Stromal cell of bone marrow (primary cell): ENCODE measurements around the gene MRPL14.

Experiments used
- DNase-seq: peaks from one replicate; pipeline ENCODE4 v3.0.0-alpha.2; 2012; ENCODE audit warnings: low read depth

MRPL14 gene

DNA sequence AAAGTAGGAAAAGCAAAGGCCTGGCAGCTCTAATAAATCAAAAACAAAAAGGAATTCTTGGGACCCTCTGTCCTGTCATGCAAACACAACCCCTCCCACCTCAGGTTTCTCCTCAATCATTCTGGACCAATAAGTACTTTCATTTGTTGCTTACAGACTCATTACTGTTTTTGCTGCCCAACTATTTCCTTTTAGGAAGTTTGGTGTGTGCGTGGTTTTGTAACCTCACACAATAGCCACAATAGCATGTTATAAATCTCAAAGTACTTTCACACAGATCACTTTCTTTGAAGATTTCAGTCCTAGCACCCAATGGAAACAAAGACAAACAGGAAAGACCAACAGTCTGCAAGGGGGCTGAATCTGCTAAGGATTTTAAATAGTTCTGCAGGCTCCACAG, 4.5 kb downstream of the MRPL14 start:
- no peak for DNase-seq

DNA sequence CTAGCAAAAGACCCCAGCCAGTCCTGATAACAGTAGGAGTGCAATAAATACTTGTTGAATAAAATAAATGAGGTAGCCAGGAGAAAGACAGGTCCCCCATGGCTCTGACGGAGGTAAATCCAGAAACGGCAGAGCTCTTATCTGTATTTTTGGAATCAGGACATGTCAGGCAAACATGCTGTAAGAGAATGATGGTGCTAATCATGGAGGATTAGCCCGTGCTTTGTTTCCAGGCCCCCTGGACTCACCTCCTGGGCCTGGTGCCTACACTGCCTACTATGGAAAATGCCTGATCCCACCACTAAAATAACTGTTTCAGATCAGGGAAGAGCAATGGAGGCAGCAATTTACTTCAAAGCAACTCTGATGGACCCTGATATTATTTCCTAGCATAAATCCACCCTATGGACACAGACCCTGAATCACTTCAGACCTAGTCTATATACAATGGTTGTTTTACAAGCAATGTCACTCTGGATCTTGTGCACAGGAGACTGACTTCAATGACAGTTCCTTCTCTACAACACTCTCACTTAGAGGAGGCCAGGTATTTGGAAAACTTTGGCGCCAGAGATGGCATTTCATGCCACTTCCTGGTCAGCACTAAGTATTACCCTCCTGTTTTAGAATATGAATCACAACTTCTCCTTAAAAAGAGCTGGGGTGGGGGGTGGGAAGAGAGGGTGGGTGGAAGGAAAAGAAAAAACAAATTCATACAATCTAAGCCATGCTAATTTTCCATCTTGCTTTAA, 6.4 kb downstream of the MRPL14 start:
- DNase-seq: no peak

DNA sequence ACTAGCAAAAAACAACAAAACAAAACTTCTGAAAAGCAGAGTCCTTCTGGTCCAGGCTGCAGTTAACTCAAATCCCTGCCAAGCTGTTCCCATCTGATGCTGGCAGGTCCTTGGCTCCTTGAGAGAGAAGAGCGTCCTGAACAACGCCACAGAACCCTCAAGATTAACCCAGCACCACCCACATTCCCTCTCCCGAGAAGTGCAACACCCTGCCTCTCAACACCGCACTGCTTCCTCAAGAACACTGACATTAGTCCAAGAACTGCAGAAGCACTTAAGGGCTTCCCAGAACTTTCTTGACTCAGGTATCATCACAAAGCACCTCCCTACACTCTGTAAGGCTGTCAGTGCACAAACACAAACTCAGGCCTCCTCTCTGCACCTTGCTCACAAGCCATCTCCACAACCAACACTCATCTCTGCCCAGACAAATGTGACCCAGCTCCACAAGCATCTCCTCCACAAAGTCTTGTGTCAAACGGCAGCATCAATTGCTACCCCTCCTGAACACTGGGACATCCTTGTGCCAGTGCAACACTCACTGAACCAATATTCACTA, 7.5 kb downstream of the MRPL14 start:
- no peak for DNase-seq

DNA sequence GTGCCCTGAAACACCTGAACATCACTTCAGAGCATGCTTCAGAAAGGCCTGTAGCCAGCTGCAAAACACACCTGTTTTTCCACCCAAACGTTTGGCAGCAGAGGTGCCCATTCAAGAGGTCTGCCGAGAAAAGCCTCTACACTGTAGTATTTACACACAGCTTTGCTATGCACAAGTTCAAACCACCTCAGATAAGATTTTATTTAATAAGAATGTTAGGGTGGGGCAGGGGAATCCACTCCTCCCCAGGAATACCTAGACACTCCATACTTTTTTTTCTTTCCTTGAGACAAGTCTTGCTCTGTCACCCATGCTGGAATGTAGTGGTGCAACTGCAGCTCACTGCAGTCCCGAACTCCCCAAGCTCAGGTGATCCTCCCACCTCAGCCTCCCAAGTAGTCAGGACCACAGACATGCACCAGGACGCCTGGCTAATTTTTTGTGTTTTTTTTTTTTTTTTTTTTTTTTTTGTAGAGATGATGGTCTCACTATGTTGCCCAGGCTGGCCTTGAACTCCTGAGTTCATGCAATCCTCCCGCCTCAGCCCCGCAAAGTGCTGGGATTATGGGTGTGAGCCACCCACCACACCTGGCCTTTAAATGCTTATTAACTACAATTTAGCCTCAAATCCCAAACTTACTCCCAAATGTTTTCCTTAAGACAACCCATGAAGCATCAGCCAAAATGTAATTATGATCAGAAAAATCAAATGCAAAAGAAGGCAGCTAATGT, 9.7 kb downstream of the MRPL14 start:
- no peak for DNase-seq

DNA sequence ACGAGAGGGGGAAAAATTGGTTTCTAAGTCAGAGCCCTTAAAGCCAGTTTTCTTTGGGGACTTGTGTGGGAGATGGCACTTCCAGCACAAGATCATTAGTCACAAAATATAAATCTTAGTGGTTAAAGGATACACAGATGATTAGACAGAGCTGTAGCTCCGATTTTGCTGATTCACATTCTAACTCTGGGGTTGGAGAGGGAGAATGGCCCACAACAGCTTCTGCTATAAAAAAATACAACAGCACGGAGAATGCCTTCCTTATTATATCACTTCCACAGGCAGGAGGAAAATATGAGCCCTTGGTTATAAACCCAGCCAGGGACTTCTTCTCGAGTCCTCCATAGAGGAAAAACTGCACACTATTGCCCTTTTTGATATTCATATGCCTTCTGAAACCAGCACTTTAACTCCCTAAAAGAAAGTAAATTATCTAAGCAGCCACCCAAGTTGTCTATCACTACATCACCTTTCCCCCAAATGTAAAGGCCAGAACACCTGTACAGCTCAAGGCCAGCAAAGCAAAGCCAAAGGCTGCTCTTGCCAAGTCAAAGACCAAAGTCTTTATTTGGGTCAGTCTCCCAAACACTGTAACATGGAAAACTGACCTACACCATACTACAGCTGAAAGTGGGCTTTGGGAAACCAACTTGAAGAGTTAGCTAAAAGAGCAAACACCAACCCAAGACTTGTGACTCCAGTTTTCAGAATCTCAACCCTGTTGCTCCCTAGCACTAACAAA, 10.4 kb downstream of the MRPL14 start:
- peak; percentile 93 for DNase-seq

DNA sequence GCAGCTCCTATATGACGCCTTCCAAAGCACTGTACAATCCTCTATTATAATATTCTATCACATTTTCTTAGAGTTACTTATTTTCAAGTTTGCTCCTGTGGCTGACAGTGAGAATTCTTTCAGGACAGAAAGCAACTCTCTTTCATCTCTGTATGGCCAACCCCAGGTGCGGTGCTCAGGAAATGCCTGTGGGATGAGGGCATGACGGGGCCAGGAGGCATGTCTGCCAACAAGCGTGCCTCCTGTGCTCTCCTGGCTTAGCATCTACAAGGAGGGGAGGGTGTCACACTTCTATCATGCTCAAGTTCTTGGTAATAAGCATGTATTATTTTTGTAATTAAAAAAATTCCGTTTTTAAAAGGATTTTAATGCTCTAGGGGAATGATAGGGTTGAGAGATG, 11.4 kb downstream of the MRPL14 start:
- DNase-seq: no peak

DNA sequence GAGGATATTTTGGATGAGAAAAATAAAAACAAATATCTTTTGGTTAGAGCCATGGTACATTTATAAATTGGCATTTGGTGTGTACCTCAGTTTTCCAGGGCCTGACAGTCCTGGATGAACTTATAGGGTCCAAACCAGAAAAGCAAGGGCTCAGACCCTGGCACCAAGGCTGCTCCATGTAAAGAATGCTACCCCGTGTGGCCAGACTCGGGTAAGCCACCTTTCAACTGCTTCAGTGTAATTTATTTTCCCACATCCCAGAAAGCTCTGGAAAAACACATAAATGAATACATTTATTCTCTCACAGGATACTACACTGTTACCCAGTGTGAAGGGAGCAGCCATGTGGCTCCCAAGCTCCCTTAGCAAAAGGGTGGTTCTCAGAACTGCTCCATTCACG, 13.8 kb downstream of the MRPL14 start:
- no peak for DNase-seq

DNA sequence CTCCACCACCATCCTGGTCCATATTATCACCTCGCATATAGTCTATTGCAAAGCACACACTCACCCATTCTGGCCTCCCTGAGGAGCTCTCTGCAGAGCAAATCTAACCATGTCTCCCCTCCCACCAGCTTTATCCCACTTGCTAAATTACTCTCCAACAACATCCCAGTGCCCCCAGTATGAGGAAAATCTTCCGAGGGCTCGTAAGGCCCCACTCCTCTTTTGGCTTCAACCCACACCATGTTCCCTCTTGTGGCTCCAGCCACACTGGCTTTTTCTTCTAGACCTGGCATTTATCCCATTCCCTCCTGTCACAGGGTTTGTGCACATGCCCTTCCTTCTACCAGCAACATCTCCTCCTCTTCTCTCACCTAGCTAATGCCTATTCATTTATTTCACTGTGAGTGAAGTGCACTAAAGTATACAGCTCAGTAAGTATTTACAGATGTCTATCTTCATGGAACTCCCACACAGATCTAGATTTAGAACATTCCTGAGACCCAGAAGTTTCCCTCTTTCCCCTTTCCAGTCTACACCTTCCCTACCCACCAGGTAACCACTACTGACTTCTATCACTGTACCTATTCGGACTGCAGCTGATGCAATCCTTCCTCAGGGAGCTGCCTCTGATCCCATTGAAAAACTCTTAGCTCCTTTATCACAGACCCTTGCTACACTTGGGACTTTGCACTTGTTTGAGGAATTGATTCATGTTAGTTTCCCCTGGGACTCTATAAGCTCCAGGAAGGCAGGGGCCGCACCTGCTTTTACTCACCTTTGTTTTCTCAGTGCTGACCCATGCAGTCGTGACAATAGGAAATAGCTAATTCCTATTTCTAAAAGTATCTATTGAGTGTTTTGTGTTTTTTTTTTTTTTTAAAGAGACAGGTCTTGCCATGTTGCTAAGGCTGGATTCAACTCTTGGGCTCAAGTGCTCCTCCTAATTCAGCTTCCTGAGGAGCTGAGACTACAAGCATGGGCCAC, 15.5 kb downstream of the MRPL14 start:
- DNase-seq: no peak

DNA sequence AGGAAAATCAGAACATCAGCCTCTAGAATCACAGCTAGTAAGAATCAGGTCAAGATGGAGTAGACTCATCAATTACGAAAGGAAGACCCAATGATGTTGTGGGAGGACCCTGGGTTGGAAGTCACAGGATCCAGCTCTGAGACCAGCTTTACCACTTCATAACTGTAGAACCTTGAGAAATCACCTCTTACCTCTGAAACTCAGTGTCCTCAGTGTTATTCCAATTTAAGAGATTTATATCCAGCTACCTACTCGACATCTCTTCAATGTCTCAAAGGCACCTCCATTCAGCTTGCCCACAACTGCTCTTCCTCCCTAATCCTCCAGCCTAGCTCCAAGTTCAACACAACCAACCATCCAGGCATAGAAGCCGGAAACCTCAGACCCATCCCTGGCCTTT, 16.3 kb downstream of the MRPL14 start:
- no peak for DNase-seq

DNA sequence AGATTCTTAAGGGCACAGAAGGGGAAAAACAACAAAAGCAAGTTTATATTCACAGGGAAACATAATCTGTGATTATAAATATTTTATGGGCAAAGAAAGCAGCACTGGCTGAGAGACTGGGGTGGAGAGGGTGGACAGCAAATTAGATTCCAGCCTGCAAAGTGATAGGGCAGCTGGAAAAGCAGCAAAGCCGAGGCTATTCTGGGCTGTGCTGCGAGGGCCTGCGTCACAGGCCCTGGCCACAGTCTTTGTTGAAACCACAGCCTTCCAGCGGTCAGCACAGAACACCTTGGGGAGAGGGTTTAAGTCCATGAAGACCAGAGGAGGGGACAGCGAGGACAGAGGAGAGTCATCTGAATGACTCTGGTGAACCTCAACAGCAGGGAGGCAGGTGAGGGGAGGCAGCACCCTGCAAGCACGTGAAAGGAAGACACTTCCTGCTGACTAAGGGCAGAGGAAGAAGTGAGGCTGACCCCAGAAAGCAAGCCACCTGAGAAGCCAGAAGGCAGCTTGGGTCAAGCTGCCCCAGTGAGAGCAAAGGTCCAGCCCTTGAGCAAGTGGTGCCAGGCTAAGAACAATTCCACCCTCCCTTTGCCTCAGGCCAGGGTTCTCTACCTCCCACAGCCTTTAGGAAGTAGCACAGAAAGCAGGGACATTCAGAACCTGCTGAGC, 17.1 kb downstream of the MRPL14 start:
- no peak for DNase-seq

DNA sequence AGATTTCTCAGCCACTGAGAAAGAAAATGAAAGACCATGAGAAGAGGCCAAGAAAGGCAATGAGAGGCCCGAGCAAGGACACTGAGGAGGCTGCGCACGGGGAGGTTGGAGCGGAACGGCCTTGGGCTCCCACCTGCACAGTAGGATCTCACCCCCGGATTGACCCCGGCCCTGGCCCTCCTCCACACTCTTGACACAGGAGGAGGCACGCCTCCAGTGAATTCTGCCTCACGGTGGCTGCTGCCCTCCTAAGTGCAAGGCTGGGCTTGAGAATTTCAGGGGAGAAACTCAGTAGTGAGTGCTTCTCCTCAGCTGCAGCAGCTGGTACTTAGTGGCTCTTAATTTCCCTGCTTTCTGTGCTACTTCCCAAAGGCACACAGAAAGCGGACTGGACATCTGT, 18.0 kb downstream of the MRPL14 start:
- DNase-seq: no peak

DNA sequence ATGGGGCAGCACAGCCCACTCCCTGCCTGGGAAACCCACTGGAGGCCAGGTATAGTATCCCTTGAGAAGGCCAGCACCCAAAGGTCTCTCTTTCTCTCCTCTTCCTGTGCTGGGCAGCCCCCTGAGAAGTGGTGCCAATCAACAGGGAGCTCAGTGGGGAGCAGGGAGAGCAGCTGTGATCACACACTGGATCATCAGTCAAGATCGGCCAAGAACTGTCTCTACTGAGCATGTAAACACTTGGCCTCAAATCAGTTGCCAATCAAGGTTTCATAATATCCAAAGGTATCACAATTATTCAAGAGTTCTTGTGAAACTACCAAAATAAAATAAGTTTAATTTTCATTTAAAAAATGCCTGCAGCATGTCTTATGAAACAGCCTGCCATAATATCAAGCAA, 18.8 kb downstream of the MRPL14 start:
- DNase-seq: no peak

DNA sequence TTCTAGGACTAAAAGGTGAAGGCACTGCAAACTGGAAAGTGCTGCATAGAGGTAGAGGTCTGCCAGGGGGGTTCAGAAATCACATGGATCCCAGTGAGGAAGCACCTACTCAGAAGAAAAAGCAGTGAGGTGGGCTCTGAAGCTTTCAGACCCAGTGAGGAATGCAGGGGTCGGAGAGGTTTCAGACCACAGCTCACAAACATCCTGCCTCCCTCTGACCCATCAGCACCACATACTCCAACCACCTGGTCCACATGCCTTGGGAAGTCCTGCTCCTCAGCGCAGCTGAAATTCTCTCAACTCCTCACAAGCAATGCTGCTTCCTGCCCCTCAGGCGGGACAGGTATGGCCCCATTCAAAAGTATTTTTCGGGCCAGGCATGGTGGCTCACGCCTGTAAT, 20.2 kb downstream of the MRPL14 start:
- DNase-seq: no peak

DNA sequence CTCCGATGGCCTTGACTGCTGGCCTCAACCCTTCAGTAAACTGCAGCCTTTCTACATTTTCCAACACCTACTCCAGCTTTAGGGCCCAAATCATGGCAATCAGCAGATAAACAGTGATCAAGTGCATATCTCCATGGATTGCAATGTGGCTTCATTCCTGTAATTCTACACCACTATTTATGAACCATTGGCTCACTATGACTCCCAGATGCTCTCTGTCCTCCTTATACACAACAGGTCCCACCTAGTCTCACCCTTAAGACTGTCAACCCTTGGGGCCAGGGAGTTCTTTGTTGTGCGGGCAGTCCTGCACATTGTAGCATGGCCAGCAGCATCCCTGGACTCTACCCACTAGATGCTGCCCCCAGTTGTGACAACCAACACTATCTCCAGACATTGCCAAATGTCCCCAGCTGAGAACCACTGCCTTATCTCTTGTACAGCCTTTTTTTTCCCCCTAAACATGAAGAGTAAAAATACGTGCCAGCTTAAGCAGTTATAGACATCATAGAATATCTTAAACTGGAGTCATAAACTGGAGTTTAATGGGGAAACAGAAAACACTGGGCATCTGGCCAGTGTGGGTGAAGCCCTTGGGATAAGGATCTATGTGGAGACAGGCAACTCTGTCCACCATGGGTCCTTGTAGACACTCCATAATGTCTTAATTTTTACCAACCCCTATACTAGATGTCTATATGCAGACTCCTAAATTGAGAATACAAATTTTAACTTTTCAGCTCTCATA, 21.1 kb downstream of the MRPL14 start:
- no peak for DNase-seq

DNA sequence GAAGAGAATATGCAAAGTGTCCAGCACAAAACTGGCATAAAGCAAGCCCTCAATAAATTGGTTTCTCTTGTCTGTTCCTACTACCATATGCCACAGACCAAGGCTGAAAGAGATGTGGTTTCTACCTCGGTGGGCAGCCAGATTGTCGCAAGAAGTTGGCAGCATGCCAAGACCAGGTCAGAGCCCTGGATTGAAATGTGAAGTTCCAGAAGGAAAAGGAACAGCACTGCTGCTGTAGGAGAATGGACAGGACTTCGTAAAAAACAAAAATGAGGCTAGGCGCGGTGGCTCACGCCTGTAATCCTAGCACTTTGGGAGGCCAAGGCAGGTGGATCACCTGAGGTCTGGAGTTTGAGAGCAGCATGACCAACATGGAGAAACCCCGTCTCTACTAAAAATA, 22.1 kb downstream of the MRPL14 start:
- DNase-seq: no peak

DNA sequence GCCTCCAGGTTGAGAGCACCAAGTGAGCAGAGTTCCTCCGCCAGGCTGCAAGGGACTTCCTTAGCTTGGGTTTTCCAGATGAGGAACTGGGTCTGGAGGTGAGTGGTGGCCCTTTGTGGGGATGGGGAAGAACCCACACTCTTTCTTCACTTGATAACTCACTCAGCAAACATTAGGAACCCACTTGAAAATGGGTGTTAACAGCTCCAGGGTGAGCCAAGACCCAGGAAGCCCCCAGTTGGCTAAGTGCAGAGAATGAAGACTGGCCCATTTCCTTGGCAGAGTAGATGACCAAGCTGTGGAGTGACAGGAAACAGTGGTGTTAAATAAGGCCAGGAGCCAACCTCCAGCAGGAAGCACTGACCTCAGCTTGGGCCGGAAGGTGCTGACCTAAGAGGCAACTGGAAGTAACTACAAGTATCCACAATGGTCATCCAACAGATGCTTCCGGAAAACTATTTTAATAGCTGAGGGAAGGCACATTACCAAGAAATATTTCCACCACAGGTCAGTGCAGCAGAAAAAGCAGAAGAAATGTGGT, 22.7 kb downstream of the MRPL14 start:
- DNase-seq: no peak

DNA sequence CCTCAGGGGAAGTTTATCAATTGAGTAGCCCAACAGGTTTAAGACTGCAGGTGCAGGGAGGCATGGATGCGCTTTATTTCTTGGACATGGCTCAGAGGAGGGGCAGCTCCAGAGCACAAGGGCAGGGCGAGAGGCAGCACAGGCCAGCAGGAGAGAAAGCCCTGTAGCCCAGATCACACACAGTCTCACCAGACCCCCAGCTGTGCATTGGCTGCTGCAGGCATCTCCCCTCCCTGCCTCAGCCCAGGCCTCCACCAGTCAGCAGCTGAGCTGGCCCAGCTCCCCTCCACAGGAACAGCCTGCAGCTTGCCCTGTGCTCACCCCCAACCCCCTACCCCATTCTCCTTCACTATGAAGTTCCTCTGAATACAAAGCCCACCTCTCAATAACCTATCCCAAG, 24.7 kb downstream of the MRPL14 start:
- DNase-seq: no peak

DNA sequence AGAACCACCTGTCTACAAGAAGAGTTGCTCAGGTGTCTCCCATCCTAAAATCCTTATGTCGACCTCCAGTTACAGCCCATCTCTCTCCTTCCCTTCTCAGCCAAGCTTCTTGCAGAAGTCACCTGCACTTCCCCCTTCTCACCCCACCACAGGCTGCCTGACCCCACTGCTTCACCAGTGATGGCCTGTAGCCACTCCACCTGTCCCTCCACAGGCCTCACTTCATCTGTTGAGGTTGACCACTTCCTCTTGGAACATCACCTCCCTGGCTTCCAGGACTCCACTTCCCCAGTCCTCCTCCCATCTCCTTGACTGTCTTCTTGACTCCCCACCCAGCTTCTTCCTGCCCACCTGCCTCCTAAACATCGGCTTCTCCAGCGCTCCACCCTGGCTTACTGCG, 25.4 kb downstream of the MRPL14 start:
- no peak for DNase-seq

DNA sequence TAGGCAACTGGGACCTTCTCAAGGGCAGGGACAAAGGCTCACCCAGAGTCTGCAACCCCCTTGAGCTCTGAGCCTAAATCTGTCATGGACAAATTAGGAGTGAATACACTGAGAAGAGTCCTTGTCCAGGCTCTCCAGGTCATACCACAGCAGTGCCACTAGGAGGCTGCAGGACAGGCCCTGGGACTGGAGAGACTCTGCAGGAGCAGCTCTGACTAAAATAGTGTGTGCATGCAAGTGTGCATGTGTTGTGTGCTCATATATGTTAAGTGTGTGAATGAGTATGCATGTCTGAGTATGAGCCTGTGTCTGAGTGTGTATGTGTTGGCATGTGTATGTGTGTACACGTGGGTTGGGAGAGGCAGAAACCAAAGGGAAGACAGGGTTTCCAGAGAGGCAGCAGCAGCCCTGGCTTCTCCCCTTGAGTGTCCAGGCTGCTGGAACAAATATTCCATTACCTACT, 27.1 kb downstream of the MRPL14 start:
- DNase-seq: no peak

DNA sequence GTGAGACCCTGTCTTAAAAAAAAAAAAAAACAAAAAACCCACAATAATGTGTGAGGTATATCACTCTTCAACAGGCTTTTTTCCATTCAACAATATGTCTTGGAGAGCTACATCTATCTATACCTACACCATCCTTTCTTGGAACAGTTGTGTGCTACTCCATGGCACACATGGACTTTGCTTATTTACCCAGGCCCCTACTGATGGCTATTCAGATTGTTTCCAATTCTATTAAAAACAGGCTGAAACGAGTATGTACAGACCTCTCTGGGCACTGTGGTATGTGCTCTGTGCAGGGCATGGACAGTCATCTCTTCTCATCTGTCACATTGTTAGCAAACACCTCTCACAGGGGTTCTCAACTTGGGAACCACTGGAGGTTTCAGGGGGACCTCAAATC, 28.1 kb downstream of the MRPL14 start:
- DNase-seq: no peak
